Measurements from ENCODE around the gene CCNF. TPM values are rescaled to one million over a fixed set of nuclear protein-coding genes. Genes with fewer than 3 reads are reported as not detected.

Gene CCNF
- total and polyA plus RNA-seq, 9 donors = 0.87 to 2.5 (median 1.8) TPM

GRCh38 chr16:2484898-2485508 is 55.8 kb downstream of the CCNF start:
- H3K4me3 ChIP-seq = no peak overlapping the region
- no peak for DNase-seq
- intact Hi-C loops (cut with DNase I) = no loop called here
- no peak overlapping the region for H3K27ac ChIP-seq
- H3K4me1 ChIP-seq (ENCODE audit: insufficient read depth) = peaks cover 14% of the 10 kb centered on the region
- no peaks in the 10 kb centered on the region for H3K36me3 ChIP-seq
- no peaks in the 10 kb centered on the region for H3K27me3 ChIP-seq
- TF ChIP-seq POLR2A (IDR thresholded peaks at IDR 0.05) (no peak), CTCF (IDR thresholded peaks at IDR 0.05) (no peak), EP300 (IDR thresholded peaks at IDR 0.05) (no peak)
- no peaks in the 10 kb centered on the region for H3K9me3 ChIP-seq
- WGBS, 3 donors = 85 to 90% (median 87%) methylated on average over 13 of the region's 13 CpGs

GRCh38 chr16:2485811-2486507 is 56.7 kb downstream of the CCNF start:
- no peaks in the 10 kb centered on the region for H3K27me3 ChIP-seq

GRCh38 chr16:2486645-2487516 is 57.6 kb downstream of the CCNF start:
- Histone ChIP-seq H3K4me1 (ENCODE audit: insufficient read depth) (peaks cover 14% of the 10 kb centered on the region), H3K4me3 (no peak overlapping the region), H3K27me3 (no peaks in the 10 kb centered on the region), H3K36me3 (no peaks in the 10 kb centered on the region), H3K9me3 (no peaks in the 10 kb centered on the region), H3K27ac (no peak overlapping the region)
- WGBS, 3 donors = 74 to 76% (median 74%) methylated on average over 29 of the region's 29 CpGs
- intact Hi-C loops (cut with DNase I) = no loop called here
- TF ChIP-seq POLR2A (IDR thresholded peaks at IDR 0.05) (no peak), CTCF (IDR thresholded peaks at IDR 0.05) (no peak), EP300 (IDR thresholded peaks at IDR 0.05) (no peak)
- no peak for DNase-seq

More at GRCh38 chr16:2485811-2486507, 56.7 kb downstream of the CCNF start:
- no peaks in the 10 kb centered on the region for H3K36me3 ChIP-seq
- no peaks in the 10 kb centered on the region for H3K9me3 ChIP-seq
- TF ChIP-seq CTCF (IDR thresholded peaks at IDR 0.05) (no peak), EP300 (IDR thresholded peaks at IDR 0.05) (no peak), POLR2A (IDR thresholded peaks at IDR 0.05) (no peak)
- DNase-seq = no peak
- intact Hi-C loops (cut with DNase I) = no loop called here
- no peak overlapping the region for H3K27ac ChIP-seq
- H3K4me3 ChIP-seq = no peak overlapping the region
- peaks cover 14% of the 10 kb centered on the region for H3K4me1 ChIP-seq (ENCODE audit: insufficient read depth)
- WGBS, 3 donors = 76 to 82% (median 80%) methylated on average over 32 to 33 of the region's 33 CpGs

- Histone ChIP-seq H3K27me3 (no peaks in the 10 kb centered on the region), H3K9me3 (no peaks in the 10 kb centered on the region), H3K36me3 (no peaks in the 10 kb centered on the region), H3K4me1 (ENCODE audit: insufficient read depth) (peaks cover 14% of the 10 kb centered on the region), H3K4me3 (no peak overlapping the region), H3K27ac (no peak overlapping the region)
- no peak for DNase-seq
- no peak for TF ChIP-seq CTCF (IDR thresholded peaks at IDR 0.05)
- TF ChIP-seq POLR2A (IDR thresholded peaks at IDR 0.05) = no peak
- TF ChIP-seq EP300 (IDR thresholded peaks at IDR 0.05) = no peak
- WGBS, 3 donors = 57 to 72% (median 69%) methylated on average over 8 of the region's 8 CpGs
- intact Hi-C loops (cut with DNase I) = no loop called here
These were observed 58.2 kb downstream of the CCNF start for GRCh38 chr16:2487517-2487842.

Data from ovary (tissue), 9 donors.